AG04449 (cell line): ENCODE data around the gene AMBRA1.

Experiments
- CTCF ChIA-PET: fragments of 350-600 bp; formaldehyde crosslinking; extraction: SDS; loops from one replicate; lab custom pipeline; 2021; ENCODE audit warnings: antibody characterized with exemption; lab: Yijun Ruan, JAX
- POLR2A ChIA-PET: fragments of 400-600, 350-600 bp; formaldehyde crosslinking; extraction: SDS; loops from one replicate; lab custom pipeline; 2020; ENCODE audit warnings: antibody characterized with exemption, inconsistent platforms; lab: Yijun Ruan, JAX
- DNase-seq: peaks from one replicate; pipeline ENCODE4 v3.0.0-alpha.2; 2010; ENCODE audit warnings: low read depth, low spot score
- H3K4me3 ChIP-seq: 2 replicates; pipeline ENCODE4 v1.5.1; 2011; ENCODE audit warnings: low read depth, mild to moderate bottlenecking, control low read depth, low read length
- TF ChIP-seq, protein P1 (sequence below): IDR thresholded peaks from one replicate; pipeline ENCODE4 v1.5.1; 2011; ENCODE audit warnings: mild to moderate bottlenecking, moderate library complexity, low read length, control low read depth, inconsistent platforms; ENCODE audit not compliant: insufficient read depth; ENCODE audit errors: missing control alignments

The AMBRA1 gene

DNA sequence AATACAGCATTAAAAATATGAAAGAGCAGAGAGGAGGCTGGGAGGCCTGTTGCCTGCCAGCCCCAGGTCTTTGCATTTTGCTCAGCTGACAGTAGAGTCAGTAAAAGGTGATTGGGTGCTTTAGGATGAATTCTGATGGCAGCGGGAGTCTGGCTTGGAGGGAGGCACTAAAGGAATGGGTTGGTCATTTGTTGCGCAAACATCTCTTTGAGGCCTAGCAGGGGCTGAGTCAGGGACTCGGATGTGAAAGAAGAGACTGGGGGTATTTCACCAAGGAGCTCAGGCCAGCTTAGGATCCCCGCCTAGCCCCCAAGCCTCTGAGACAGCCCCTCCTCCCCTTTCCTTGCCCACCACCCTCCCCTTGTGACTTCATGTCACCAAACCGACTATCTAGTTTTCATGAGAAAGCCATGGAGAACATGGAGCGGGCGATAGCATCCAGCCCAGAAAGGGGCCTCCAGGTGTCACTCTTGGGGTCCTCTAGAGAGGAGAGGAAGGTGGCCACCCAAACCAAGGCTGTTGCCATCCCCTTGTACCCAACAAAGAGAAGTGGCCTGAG, 236.8 kb downstream of the AMBRA1 start:
- H3K4me3 ChIP-seq = no peak overlapping the region
- no peak for DNase-seq
- ChIA-PET POLR2A (no interaction called here), CTCF (interaction anchor here (0.7 to 27.5 kb wide), 4 partner anchors 7 to 187 kb away, joined by 3 to 498 read pairs (median 250); partner anchors contain the start of gene DGKZ)
- TF ChIP-seq, protein P1, sequence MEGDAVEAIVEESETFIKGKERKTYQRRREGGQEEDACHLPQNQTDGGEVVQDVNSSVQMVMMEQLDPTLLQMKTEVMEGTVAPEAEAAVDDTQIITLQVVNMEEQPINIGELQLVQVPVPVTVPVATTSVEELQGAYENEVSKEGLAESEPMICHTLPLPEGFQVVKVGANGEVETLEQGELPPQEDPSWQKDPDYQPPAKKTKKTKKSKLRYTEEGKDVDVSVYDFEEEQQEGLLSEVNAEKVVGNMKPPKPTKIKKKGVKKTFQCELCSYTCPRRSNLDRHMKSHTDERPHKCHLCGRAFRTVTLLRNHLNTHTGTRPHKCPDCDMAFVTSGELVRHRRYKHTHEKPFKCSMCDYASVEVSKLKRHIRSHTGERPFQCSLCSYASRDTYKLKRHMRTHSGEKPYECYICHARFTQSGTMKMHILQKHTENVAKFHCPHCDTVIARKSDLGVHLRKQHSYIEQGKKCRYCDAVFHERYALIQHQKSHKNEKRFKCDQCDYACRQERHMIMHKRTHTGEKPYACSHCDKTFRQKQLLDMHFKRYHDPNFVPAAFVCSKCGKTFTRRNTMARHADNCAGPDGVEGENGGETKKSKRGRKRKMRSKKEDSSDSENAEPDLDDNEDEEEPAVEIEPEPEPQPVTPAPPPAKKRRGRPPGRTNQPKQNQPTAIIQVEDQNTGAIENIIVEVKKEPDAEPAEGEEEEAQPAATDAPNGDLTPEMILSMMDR = no peak

DNA sequence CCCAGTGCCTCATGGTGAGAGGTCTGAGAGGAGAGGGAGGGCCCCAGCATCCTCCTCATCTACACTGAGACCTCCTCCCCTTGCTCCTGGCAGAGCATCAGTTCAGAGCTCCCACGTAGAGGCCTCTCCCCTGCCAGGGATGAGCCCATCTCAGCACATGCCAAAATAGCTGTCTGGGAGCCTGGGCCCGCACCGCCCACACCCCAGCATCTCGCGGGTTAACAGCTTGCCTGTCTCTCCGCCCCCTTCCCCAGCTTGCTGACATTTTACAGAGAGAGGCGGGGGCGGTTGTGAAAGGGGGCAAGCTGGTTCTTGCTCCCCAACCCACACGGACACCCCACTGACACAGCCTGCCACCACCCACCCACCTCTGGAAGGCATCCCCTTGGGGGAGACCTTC, 240.1 kb downstream of the AMBRA1 start:
- no peak for DNase-seq
- CTCF ChIA-PET = interaction anchor here (1.2 to 27.5 kb wide), 3 partner anchors 4 to 184 kb away, joined by 4 to 498 read pairs (median 498); partner anchors contain the start of gene DGKZ
- no peak overlapping the region for H3K4me3 ChIP-seq
- POLR2A ChIA-PET = no interaction called here
- TF ChIP-seq, protein P1 = no peak

DNA sequence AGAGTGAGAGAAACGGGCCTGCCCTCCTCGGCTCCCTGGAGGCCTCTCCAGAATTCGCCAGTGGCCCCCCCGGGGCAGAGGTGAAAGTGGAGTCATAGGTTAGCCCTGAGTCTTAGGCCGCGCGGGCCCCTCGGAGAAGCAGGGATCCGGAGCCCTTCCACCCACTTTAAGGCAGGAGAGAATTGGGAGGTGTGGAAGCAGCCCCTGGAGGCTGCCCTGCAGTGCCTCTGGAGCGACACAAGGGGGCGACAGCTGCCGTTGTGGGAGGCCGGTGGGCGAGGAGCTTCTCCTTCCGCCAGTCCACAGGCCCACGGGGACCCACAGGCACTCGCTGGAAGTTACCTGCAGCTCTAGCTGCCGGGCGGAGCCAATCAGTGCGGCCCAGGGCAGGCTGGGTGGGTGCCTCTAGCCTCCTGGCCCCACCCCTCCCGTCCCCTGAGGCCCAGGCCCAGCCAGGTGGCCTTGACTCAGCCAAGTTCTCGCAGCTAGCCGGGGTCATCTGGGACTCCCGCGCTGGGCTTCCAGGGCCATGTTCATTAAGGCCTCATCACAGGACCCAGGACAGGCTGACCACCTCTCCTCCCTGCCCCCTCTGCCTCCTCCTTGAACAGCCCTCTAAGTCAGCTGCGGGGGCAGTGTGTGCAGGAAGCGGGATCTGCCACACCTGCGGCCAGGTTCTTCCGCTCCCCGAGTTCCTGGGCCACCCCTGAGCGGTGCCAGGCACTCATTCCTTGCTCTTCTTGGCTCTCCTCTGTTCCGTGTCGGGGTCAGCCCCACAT, 241.6 kb downstream of the AMBRA1 start:
- TF ChIP-seq, protein P1 = peak; percentile 90
- no peak for DNase-seq
- CTCF ChIA-PET = interaction anchor here (0.6 to 27.5 kb wide), 10 partner anchors 2 to 187 kb away, joined by 3 to 498 read pairs (median 7); partner anchors contain the start of gene DGKZ
- POLR2A ChIA-PET = interaction anchor here (2.0 kb wide), 1 partner anchor 9 kb away, joined by 8 read pairs; no protein-coding TSS in a partner anchor
- no peak overlapping the region for H3K4me3 ChIP-seq

GRCh38 chr11:46351606-46352005, 242.2 kb downstream of the AMBRA1 start:
- H3K4me3 ChIP-seq = no peak overlapping the region
- ChIA-PET POLR2A (interaction anchor here (2.0 kb wide), 1 partner anchor 9 kb away, joined by 8 read pairs; no protein-coding TSS in a partner anchor), CTCF (interaction anchor here (1.0 to 27.5 kb wide), 11 partner anchors 1 to 218 kb away, joined by 3 to 498 read pairs (median 7); partner anchors contain the start of gene DGKZ)
- no peak for DNase-seq
- TF ChIP-seq, protein P1 = no peak

DNA sequence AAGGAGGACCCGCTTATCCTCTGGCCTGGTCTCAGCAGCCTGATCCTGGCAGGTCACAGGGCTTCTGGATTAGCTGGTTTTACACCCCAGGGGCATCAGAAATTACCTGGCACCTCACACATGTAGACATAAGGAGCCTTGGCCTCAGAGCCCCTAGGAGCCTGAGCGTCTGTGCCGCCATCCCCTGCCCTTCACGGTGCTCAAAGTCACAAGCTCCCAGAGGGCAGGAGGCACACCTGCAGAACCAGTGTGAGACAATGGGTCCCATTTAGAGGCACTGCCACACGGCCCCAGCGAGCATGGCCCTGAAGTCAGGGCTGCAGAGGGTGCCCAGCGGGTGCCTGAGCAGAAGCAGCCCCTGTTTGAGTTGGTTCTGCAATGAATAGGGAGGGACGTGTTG, 242.7 kb downstream of the AMBRA1 start:
- ChIA-PET CTCF (interaction anchor here (1.0 to 27.5 kb wide), 8 partner anchors 1 to 217 kb away, joined by 3 to 498 read pairs (median 13); partner anchors contain the start of gene DGKZ), POLR2A (interaction anchor here (2.0 kb wide), 1 partner anchor 10 kb away, joined by 8 read pairs; no protein-coding TSS in a partner anchor)
- DNase-seq = no peak
- TF ChIP-seq, protein P1 = no peak
- H3K4me3 ChIP-seq = no peak overlapping the region
